ENCODE measurements around the gene UBQLN3.

GRCh38 chr11:5499671-5500070, 10.1 kb downstream of the UBQLN3 start:
- TF ChIP-seq PKNOX1 (IDR thresholded peaks at IDR 0.05), result no peak
- TF ChIP-seq ELF4 (IDR thresholded peaks at IDR 0.05), result no peak
- no peak for TF ChIP-seq HDGF (IDR thresholded peaks at IDR 0.05; ENCODE audit: borderline replicate concordance)
- TF ChIP-seq FOXM1 (IDR thresholded peaks at IDR 0.05; ENCODE audit: borderline replicate concordance), result no peak
- no peak for TF ChIP-seq SUZ12 (IDR thresholded peaks at IDR 0.05)
- TF ChIP-seq SP1 (IDR thresholded peaks at IDR 0.05), result no peak
- TF ChIP-seq ZNF384 (IDR thresholded peaks at IDR 0.05), result no peak
- no peak for TF ChIP-seq CTBP1 (IDR thresholded peaks at IDR 0.05; ENCODE audit: borderline replicate concordance)
- TF ChIP-seq LEF1 (IDR thresholded peaks at IDR 0.05; ENCODE audit: borderline replicate concordance), result no peak
- no peak for TF ChIP-seq TARDBP (IDR thresholded peaks at IDR 0.05)
- TF ChIP-seq NFRKB (IDR thresholded peaks at IDR 0.05), result no peak
- TF ChIP-seq FOXA1 (IDR thresholded peaks at IDR 0.05), result no peak
- TF ChIP-seq BHLHE40 (IDR thresholded peaks at IDR 0.05; ENCODE audit: borderline replicate concordance), result no peak
- TF ChIP-seq L3MBTL2 (conservative IDR thresholded peaks at IDR 0.05), result no peak
